Left lung (tissue), 10 donors: ENCODE measurements around the gene DGLUCY. TPM values are rescaled to one million over a fixed set of nuclear protein-coding genes. Genes with fewer than 3 reads are reported as not detected.
"Not testable (repeated sequence)": the region's sequence is repeated elsewhere in the genome, so short reads cannot be mapped to it uniquely, and the experiment has no call there.

Experiments used
- ATAC-seq: fragments of 200-7000 bp; cut with Tn5 transposase; one replicate; pipeline ENCODE4 v1.9.1; 2020; ENCODE audit warnings: moderate library complexity
- DNase-seq, 4 donors: peaks; one replicate each; pipeline ENCODE4 v3.0.0-alpha.2; 2013 to 2020
- H3K27ac ChIP-seq, 2 donors: fragments of 200-600 bp; sonication (generic) in 1 of 2; one replicate each; pipeline versions ENCODE4 v1.5.0 to v1.8.0; 2020 to 2021
- H3K27me3 ChIP-seq, 2 donors: fragments of 200-600 bp; sonication (generic) in 1 of 2; one replicate each; pipeline versions ENCODE4 v1.5.0 to v1.8.0; 2020 to 2021
- H3K36me3 ChIP-seq, 2 donors: fragments of 200-600 bp; sonication (generic) in 1 of 2; one replicate each; pipeline versions ENCODE4 v1.5.0 to v1.8.0; 2020 to 2021
- H3K4me1 ChIP-seq, 2 donors: fragments of 200-600 bp; one replicate each; pipeline ENCODE4 v1.8.0; 2021
- H3K4me3 ChIP-seq, 2 donors: fragments of 200-600 bp; sonication (generic) in 1 of 2; one replicate each; pipeline versions ENCODE4 v1.5.0 to v1.8.0; 2020 to 2021; ENCODE audit warnings: mild to moderate bottlenecking in 1 of 2
- H3K9me3 ChIP-seq, 2 donors: fragments of 200-600 bp; sonication (generic) in 1 of 2; one replicate each; pipeline versions ENCODE4 v1.5.0 to v1.8.0; 2020 to 2021
- intact Hi-C, 2 donors: fragments of 100-400 bp; cut with DNase I; formaldehyde crosslinking; loops; one replicate each; pipeline versions ENCODE4 v1.11.2 to v1.14.2; 2022
- polyA plus RNA-seq, 6 donors: library from polyadenylated mRNA; unstranded; fragments of 120-200 nt; gene quantifications; one replicate each; pipeline ENCODE4 v1.2.1, GENCODE V29; 2013; ENCODE audit not compliant: insufficient read length in 6 of 6
- total RNA-seq, 2 donors: library from RNA; stranded (reverse); fragmentation: NEBNext Ultra II Directional; extraction: Animal tissue kit (Norgen Biotek cat#: 25700); gene quantifications; one replicate each; pipeline ENCODE4 v1.2.1, GENCODE V29; 2021
- TF ChIP-seq, protein P1 (sequence below), 2 donors: fragments of 200-600 bp; sonication (generic) in 1 of 2; IDR thresholded peaks; one replicate each; pipeline versions ENCODE4 v1.5.0 to v1.8.0; 2021; ENCODE audit warnings: antibody characterized with exemption in 2 of 2
- donor health status: DM: no; HTN: yes; CAD: no.
- donor health status: DM: no; HTN: no; CAD: no.

The DGLUCY gene
- total and polyA plus RNA-seq, 8 donors = 56.7 to 77.0 (median 66.1) TPM

DNA sequence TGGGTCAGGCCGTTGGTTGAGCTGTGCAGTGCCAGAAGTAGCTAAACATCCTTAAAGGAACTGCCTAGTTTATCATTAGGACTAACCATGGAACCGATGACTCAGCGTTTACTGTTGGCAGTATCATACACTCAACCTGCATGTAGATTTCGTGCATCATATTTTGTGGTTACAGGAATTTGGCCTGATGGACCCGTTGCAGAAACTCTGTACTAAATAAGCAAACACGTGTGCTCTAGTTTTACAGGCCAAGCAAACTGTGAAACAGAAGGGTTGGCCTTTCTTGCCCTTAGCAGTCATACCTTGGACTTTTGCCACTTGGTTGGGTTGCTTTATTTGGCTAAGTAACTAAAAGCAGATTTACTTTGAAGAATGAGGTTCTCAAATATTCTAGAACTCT lies 35.6 kb downstream of the DGLUCY start:
- Histone ChIP-seq H3K9me3 (no peaks in the 10 kb centered on the region), H3K4me1 (peaks cover 0 to 9% of the 10 kb centered on the region in 2 donors), H3K27me3 (no peaks in the 10 kb centered on the region), H3K27ac (peak overlapping the region; percentile 5 to 81), H3K4me3 (no peak overlapping the region), H3K36me3 (peaks cover 0 to 50% of the 10 kb centered on the region in 2 donors)
- peak; percentile 90 for ATAC-seq
- DNase-seq = peak in 2 of 4 donors; percentile 41 to 44
- TF ChIP-seq, protein P1, sequence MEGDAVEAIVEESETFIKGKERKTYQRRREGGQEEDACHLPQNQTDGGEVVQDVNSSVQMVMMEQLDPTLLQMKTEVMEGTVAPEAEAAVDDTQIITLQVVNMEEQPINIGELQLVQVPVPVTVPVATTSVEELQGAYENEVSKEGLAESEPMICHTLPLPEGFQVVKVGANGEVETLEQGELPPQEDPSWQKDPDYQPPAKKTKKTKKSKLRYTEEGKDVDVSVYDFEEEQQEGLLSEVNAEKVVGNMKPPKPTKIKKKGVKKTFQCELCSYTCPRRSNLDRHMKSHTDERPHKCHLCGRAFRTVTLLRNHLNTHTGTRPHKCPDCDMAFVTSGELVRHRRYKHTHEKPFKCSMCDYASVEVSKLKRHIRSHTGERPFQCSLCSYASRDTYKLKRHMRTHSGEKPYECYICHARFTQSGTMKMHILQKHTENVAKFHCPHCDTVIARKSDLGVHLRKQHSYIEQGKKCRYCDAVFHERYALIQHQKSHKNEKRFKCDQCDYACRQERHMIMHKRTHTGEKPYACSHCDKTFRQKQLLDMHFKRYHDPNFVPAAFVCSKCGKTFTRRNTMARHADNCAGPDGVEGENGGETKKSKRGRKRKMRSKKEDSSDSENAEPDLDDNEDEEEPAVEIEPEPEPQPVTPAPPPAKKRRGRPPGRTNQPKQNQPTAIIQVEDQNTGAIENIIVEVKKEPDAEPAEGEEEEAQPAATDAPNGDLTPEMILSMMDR (IDR thresholded peaks at IDR 0.05) = no peak
- intact Hi-C loops = no loop called here

- intact Hi-C loops = no loop called here
- H3K27me3 ChIP-seq = no peaks in the 10 kb centered on the region
- no peak overlapping the region for H3K27ac ChIP-seq
- no peaks in the 10 kb centered on the region for H3K9me3 ChIP-seq
- peaks cover 0 to 25% of the 10 kb centered on the region in 2 donors for H3K36me3 ChIP-seq
- no peak overlapping the region for H3K4me3 ChIP-seq
- TF ChIP-seq, protein P1 (IDR thresholded peaks at IDR 0.05) = no peak
- no peak for DNase-seq
- H3K4me1 ChIP-seq = peaks cover under 1 to 7% of the 10 kb centered on the region in 2 donors
- no peak for ATAC-seq
Measured at GRCh38 chr14:91152499-91152898, 38.6 kb downstream of the DGLUCY start.

DNA sequence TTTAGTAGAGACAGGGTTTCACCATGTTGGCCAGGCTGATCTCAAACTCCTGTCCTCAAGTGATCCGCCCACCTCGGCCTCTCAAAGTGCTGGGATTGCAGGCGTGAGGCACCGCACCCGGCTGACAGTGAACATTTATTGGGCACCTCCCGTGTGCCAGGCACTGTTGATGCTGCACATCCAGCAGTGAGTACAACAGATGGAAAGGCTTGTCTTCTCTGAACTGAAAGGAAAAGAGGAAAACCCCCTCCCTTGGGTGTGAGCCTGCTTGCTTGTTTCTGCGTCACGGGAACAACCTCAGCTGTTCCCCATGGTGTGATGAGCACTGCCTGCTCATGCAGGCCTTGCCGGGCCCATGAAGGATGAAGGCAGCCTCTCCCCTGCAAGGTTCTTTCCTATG lies 39.5 kb downstream of the DGLUCY start:
- ATAC-seq (no peak), DNase-seq (no peak)
- H3K27me3 ChIP-seq = no peaks in the 10 kb centered on the region
- TF ChIP-seq, protein P1 (IDR thresholded peaks at IDR 0.05) = no peak
- H3K9me3 ChIP-seq = no peaks in the 10 kb centered on the region
- H3K4me3 ChIP-seq = no peak overlapping the region
- intact Hi-C loops = no loop called here
- H3K27ac ChIP-seq = no peak overlapping the region
- H3K4me1 ChIP-seq = peaks cover 5 to 10% of the 10 kb centered on the region in 2 donors
- peaks cover 0 to 24% of the 10 kb centered on the region in 2 donors for H3K36me3 ChIP-seq

GRCh38 chr14:91154851-91155625 lies 41.2 kb downstream of the DGLUCY start:
- DNase-seq (peak in 1 of 4 donors; percentile 37), ATAC-seq (peak; percentile 15)
- H3K4me1 ChIP-seq = peaks cover 3 to 9% of the 10 kb centered on the region in 2 donors
- H3K27ac ChIP-seq = no peak overlapping the region
- H3K27me3 ChIP-seq = no peaks in the 10 kb centered on the region
- no peaks in the 10 kb centered on the region for H3K9me3 ChIP-seq
- TF ChIP-seq, protein P1 (IDR thresholded peaks at IDR 0.05) = no peak
- peaks cover 0 to 34% of the 10 kb centered on the region in 2 donors for H3K36me3 ChIP-seq
- no peak overlapping the region for H3K4me3 ChIP-seq
- intact Hi-C loops = no loop called here

DNA sequence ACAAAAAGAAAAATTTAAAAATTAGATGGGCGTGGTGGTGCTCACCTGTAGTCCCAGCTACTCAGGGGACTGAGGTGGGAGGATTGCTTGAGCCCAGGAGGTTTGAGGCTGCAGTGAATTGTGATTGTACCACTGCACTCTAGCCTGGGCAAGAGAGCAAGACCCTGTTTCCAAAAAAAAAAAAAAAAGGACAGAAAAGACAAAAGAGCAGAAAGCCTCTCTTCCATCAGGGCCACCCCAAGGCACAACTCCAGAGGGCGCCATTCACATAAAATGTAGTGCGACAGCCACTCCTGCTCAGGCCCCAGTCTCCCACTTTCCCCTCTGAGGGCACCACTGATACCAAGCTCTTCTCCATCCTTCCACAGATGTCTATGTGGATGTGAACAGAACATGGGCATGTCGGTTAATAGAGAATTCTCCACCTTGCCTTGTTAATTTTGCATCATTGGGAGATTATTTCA lies 41.8 kb downstream of the DGLUCY start:
- TF ChIP-seq, protein P1 (IDR thresholded peaks at IDR 0.05) = no peak
- H3K27me3 ChIP-seq = no peaks in the 10 kb centered on the region
- ATAC-seq (no peak), DNase-seq (no peak)
- H3K4me3 ChIP-seq = no peak overlapping the region
- H3K36me3 ChIP-seq = peaks cover 0 to 40% of the 10 kb centered on the region in 2 donors
- peaks cover 3 to 9% of the 10 kb centered on the region in 2 donors for H3K4me1 ChIP-seq
- no peak overlapping the region for H3K27ac ChIP-seq
- no peaks in the 10 kb centered on the region for H3K9me3 ChIP-seq
- intact Hi-C loops = no loop called here

DNA sequence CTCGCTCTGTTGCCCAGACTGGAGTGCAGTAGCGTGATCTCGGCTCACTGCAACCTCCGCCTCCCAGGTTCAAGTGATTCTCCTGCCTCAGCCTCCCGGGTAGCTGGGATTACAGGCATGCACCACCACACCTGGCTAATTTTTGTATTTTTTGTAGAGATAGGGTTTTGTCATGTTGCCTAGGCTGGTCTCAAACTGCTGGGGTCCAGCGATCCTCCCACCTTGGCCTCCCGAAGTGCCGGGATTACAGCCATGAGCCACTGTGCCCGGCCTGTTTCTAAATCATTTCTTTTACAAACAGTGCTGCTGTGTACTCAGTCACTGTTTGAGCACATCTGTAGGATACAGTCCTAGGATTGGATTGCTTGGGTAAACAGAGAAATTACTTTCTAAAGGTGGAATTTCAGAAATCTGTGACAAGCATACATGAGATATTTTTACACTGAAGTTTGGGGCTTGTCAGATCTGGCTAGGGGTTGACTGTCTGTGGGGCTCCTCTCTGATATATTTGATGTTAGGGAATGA lies 42.3 kb downstream of the DGLUCY start:
- H3K36me3 ChIP-seq = peaks cover under 1 to 46% of the 10 kb centered on the region in 2 donors
- H3K27ac ChIP-seq, H3K9me3 ChIP-seq, intact Hi-C loops, H3K4me3 ChIP-seq, H3K4me1 ChIP-seq, H3K27me3 ChIP-seq, DNase-seq: not testable (repeated sequence)
- ATAC-seq = peak; percentile 51

DNA sequence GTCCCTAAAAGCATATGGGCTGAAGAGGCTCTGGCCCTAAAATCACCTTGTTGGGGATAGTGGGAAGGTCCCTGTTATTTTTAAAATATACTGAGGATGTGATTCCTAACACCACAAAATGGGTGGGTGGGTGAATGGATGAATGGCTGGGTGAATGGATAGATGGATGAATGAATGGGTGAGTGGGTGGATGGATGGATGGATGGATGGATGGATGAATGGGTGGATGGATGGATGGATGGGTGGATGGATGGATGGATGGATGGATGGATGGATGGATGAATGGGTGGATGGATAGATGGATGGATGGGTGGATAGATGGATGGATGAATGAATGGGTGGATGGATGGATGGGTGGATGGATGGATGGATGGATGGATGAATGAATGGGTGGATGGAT lies 43.0 kb downstream of the DGLUCY start:
- ATAC-seq, intact Hi-C loops, DNase-seq, H3K27ac ChIP-seq, H3K4me1 ChIP-seq, H3K9me3 ChIP-seq, H3K27me3 ChIP-seq, H3K4me3 ChIP-seq: not testable (repeated sequence)
- peaks cover 7 to 52% of the 10 kb centered on the region in 2 donors for H3K36me3 ChIP-seq
